SK-N-SH treated with all-trans-retinoic acid at 6 μM for 48 hours (cell line): ENCODE data around the gene SYNGR1.

ENCODE experiments used
- ATAC-seq: fragments of 200-7000 bp; cut with Tn5 transposase; 3 replicates; pipeline ENCODE4 v1.9.1; 2020; ENCODE audit warnings: mild to moderate bottlenecking, moderate library complexity
- ARNTL ChIP-seq: fragments of 450-650 bp; formaldehyde crosslinking; IDR thresholded peaks from 2 replicates; pipeline ENCODE4 v1.5.0; 2020; ENCODE audit warnings: low read depth, mild to moderate bottlenecking, moderate library complexity, borderline replicate concordance
- BACH2 ChIP-seq: fragments of 250-450 bp; sonication (Bioruptor Pico); IDR thresholded peaks from 2 replicates; pipeline ENCODE4 v1.9.0; 2021; ENCODE audit warnings: mild to moderate bottlenecking, borderline replicate concordance
- CSRNP3 ChIP-seq: fragments of 250-450 bp; sonication (Bioruptor Pico); IDR thresholded peaks from 2 replicates; pipeline ENCODE4 v1.5.1; 2021; ENCODE audit warnings: mild to moderate bottlenecking, moderate library complexity
- ESRRG ChIP-seq: fragments of 250-450 bp; sonication (Bioruptor Pico); IDR thresholded peaks from 2 replicates; pipeline ENCODE4 v1.6.1; 2021; ENCODE audit warnings: mild to moderate bottlenecking
- GLIS3 ChIP-seq: fragments of 250-450 bp; sonication (Bioruptor Pico); IDR thresholded peaks from 2 replicates; pipeline ENCODE4 v1.5.0; 2020; ENCODE audit warnings: mild to moderate bottlenecking, moderate library complexity
- OSR1 ChIP-seq: fragments of 250-450 bp; sonication (Bioruptor Pico); IDR thresholded peaks from 2 replicates; pipeline ENCODE4 v1.8.0; 2022; ENCODE audit warnings: moderate library complexity, mild to moderate bottlenecking, inconsistent platforms
- PPARA ChIP-seq: fragments of 250-450 bp; sonication (Bioruptor Pico); IDR thresholded peaks from 2 replicates; pipeline ENCODE4 v1.5.0; 2020; ENCODE audit warnings: mild to moderate bottlenecking, borderline replicate concordance
- RARB ChIP-seq: fragments of 250-450 bp; sonication (Bioruptor Pico); IDR thresholded peaks from 2 replicates; pipeline ENCODE4 v1.8.0; 2021; ENCODE audit warnings: mild to moderate bottlenecking, moderate library complexity
- SNAI2 ChIP-seq: fragments of 250-450 bp; sonication (Bioruptor Pico); IDR thresholded peaks from 2 replicates; pipeline ENCODE4 v1.5.0; 2020; ENCODE audit warnings: mild to moderate bottlenecking, moderate library complexity
- TCF4 ChIP-seq: fragments of 250-450 bp; sonication (Bioruptor Pico); IDR thresholded peaks from 2 replicates; pipeline ENCODE4 v1.8.0; 2021; ENCODE audit warnings: mild to moderate bottlenecking, moderate library complexity, borderline replicate concordance
- TOX ChIP-seq: fragments of 250-450 bp; sonication (Bioruptor Pico); IDR thresholded peaks from 2 replicates; pipeline ENCODE4 v1.8.0; 2021; ENCODE audit warnings: mild to moderate bottlenecking, moderate library complexity, borderline replicate concordance
- TSHZ2 ChIP-seq: fragments of 250-450 bp; sonication (Bioruptor Pico); IDR thresholded peaks from 2 replicates; pipeline ENCODE4 v1.5.0; 2020; ENCODE audit warnings: mild to moderate bottlenecking, moderate library complexity
- ZC3H10 ChIP-seq: fragments of 250-450 bp; sonication (Bioruptor Pico); IDR thresholded peaks from 2 replicates; pipeline ENCODE4 v1.5.1; 2021; ENCODE audit warnings: mild to moderate bottlenecking, moderate library complexity
- ZFP3 ChIP-seq: fragments of 250-450 bp; sonication (Bioruptor Pico); IDR thresholded peaks from 2 replicates; pipeline ENCODE4 v1.5.0; 2020; ENCODE audit warnings: mild to moderate bottlenecking, moderate library complexity
- ZFP30 ChIP-seq: fragments of 450-650 bp; formaldehyde crosslinking; IDR thresholded peaks from 2 replicates; pipeline ENCODE4 v1.5.0; 2022; ENCODE audit warnings: mild to moderate bottlenecking, moderate library complexity
- ZNF565 ChIP-seq: fragments of 450-650 bp; formaldehyde crosslinking; conservative IDR thresholded peaks from 2 replicates; pipeline ENCODE4 v1.5.0; 2020; ENCODE audit warnings: low read depth, mild to moderate bottlenecking, moderate library complexity
- ZNF70 ChIP-seq: fragments of 450-650 bp; formaldehyde crosslinking; IDR thresholded peaks from 2 replicates; pipeline ENCODE4 v1.5.0; 2020; ENCODE audit warnings: mild to moderate bottlenecking, moderate library complexity
- ZNF8 ChIP-seq: fragments of 450-650 bp; formaldehyde crosslinking; IDR thresholded peaks from 2 replicates; pipeline ENCODE4 v1.5.0; 2020; ENCODE audit warnings: mild to moderate bottlenecking, moderate library complexity
- TF ChIP-seq, protein P1 (sequence below): fragments of 250-450 bp; sonication (Bioruptor Pico); IDR thresholded peaks from 2 replicates; pipeline ENCODE4 v1.8.0; 2021; ENCODE audit warnings: low read depth, mild to moderate bottlenecking, moderate library complexity, borderline replicate concordance
- TF ChIP-seq, protein P2 (sequence below): fragments of 250-450 bp; sonication (Bioruptor Pico); IDR thresholded peaks from 2 replicates; pipeline ENCODE4 v1.8.0; 2020; ENCODE audit warnings: mild to moderate bottlenecking, moderate library complexity, borderline replicate concordance

SYNGR1 gene

GRCh38 chr22:39392341-39392948, 42.7 kb downstream of the SYNGR1 start (continued):
- no peak for TF ChIP-seq OSR1 (CRISPR knock-in tag)
- TF ChIP-seq, protein P1, sequence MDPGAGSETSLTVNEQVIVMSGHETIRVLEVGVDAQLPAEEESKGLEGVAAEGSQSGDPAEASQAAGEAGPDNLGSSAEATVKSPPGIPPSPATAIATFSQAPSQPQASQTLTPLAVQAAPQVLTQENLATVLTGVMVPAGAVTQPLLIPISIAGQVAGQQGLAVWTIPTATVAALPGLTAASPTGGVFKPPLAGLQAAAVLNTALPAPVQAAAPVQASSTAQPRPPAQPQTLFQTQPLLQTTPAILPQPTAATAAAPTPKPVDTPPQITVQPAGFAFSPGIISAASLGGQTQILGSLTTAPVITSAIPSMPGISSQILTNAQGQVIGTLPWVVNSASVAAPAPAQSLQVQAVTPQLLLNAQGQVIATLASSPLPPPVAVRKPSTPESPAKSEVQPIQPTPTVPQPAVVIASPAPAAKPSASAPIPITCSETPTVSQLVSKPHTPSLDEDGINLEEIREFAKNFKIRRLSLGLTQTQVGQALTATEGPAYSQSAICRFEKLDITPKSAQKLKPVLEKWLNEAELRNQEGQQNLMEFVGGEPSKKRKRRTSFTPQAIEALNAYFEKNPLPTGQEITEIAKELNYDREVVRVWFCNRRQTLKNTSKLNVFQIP = no peak

DNA sequence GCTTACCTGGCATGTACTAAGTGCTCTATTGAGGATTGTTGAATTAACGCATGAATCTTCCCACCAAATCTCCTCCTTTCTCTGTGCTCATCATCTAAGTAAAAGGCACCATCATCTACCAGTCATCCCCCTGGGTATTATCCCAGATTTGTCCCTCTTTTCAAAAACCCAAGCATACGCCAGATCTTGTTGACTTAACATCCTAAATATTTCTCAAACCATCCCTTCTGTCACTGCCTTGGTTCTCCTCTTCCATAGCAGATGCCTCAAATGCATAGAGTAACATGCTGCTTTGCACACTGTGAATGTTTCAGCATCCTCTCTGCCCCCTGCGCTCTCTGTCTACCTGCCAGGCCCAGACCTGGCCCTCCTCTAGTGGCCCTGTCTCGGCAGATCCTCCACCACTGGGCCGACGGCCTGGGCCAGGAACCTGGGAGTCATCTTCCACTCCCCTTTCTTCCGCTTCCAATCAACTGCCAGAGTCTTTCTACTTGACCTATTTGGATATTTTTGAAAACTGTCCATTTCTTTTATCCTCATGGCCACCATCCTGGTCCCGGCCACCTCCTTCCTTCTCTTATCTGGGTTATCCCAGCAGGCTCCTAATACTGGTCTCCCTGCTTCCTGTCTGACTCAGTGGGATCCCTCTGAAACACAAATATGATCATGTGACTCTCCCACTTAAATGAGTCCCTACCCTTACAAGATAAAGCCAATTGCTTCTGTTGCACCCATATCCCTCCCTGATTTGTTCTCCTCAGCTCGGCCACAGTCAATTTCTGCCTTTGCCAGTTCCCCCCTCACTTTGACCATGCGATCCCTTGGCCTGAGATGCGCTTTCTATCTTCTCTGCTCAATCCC, 46.4 kb downstream of the SYNGR1 start:
- TF ChIP-seq RARB (CRISPR knock-in tag) = no peak
- TF ChIP-seq ZNF565 (CRISPR knock-in tag) = no peak
- no peak for TF ChIP-seq ZFP3 (CRISPR knock-in tag)
- TF ChIP-seq OSR1 (CRISPR knock-in tag) = no peak
- TF ChIP-seq ZNF8 (CRISPR knock-in tag) = no peak
- ATAC-seq = no peak

- TF ChIP-seq OSR1 (CRISPR knock-in tag) (no peak), ZNF565 (CRISPR knock-in tag) (no peak), ZNF70 (CRISPR knock-in tag) (no peak), TSHZ2 (CRISPR knock-in tag) (no peak), TCF4 (CRISPR knock-in tag) (no peak), TOX (CRISPR knock-in tag) (no peak), SNAI2 (CRISPR knock-in tag) (no peak), PPARA (no peak), ZNF8 (CRISPR knock-in tag) (no peak), ZC3H10 (no peak), GLIS3 (CRISPR knock-in tag) (no peak), RARB (CRISPR knock-in tag) (no peak), CSRNP3 (CRISPR knock-in tag) (no peak), ARNTL (no peak), ESRRG (CRISPR knock-in tag) (no peak), ZFP30 (CRISPR knock-in tag) (no peak), BACH2 (CRISPR knock-in tag) (no peak)
- TF ChIP-seq, protein P2, sequence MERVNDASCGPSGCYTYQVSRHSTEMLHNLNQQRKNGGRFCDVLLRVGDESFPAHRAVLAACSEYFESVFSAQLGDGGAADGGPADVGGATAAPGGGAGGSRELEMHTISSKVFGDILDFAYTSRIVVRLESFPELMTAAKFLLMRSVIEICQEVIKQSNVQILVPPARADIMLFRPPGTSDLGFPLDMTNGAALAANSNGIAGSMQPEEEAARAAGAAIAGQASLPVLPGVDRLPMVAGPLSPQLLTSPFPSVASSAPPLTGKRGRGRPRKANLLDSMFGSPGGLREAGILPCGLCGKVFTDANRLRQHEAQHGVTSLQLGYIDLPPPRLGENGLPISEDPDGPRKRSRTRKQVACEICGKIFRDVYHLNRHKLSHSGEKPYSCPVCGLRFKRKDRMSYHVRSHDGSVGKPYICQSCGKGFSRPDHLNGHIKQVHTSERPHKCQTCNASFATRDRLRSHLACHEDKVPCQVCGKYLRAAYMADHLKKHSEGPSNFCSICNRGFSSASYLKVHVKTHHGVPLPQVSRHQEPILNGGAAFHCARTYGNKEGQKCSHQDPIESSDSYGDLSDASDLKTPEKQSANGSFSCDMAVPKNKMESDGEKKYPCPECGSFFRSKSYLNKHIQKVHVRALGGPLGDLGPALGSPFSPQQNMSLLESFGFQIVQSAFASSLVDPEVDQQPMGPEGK (CRISPR knock-in tag) = no peak
- TF ChIP-seq, all 23 proteins: peak for 0
- ATAC-seq = no peak
Measured at GRCh38 chr22:39396797-39397195, 47.0 kb downstream of the SYNGR1 start.

DNA sequence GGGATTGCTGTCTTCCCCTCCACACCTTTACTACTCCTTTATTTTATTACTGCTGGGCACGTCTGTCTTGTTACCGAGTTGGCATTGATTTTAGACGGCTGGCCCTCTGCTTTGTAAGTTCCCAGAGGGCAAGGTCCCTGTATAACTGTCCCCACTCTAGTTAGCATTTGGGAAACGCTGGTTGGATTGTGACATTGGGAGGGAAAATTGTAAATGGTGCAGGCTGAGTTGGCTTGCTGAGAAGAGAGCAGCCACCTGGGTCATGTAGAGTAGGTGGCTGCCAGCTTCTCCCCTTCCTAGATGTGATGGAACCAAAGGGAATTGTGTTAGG, 51.5 kb downstream of the SYNGR1 start:
- ATAC-seq = no peak
- TF ChIP-seq ZFP3 (CRISPR knock-in tag) (no peak), ZNF565 (CRISPR knock-in tag) (no peak), OSR1 (CRISPR knock-in tag) (no peak)
